Neutrophil (primary cell): ENCODE data around the gene NDUFAF4.
"Not testable (repeated sequence)": the region's sequence is repeated elsewhere in the genome, so short reads cannot be mapped to it uniquely, and the experiment has no call there.

Experiments
- H3K27ac ChIP-seq: fragments of 200-600 bp; sonication (generic); 2 replicates; pipeline ENCODE4 v1.5.1; 2016; ENCODE audit warnings: mild to moderate bottlenecking, moderate library complexity
- H3K27me3 ChIP-seq: fragments of 200-600 bp; sonication (generic); 2 replicates; pipeline ENCODE4 v1.6.0; 2016; ENCODE audit warnings: mild to moderate bottlenecking
- H3K36me3 ChIP-seq: fragments of 200-600 bp; sonication (generic); 2 replicates; pipeline ENCODE4 v1.5.1; 2017
- H3K4me1 ChIP-seq, 2 experiments: fragments of 200-600 bp in 1 of 2; sonication (generic) in 1 of 2; 1 replicate in 1 of 2; 2 replicates in 1 of 2; pipeline versions ENCODE4 v1.5.1 to v1.6.1; 2013 to 2016; ENCODE audit warnings: low read depth in 1 of 2, low read length in 1 of 2, mild to moderate bottlenecking in 1 of 2, moderate library complexity in 1 of 2; ENCODE audit not compliant: control insufficient read depth in 1 of 2, insufficient read depth in 1 of 2
- H3K4me3 ChIP-seq, 2 experiments: fragments of 200-600 bp in 1 of 2; sonication (generic) in 1 of 2; 1 replicate in 1 of 2; 2 replicates in 1 of 2; pipeline ENCODE4 v1.5.1; 2013 to 2016; ENCODE audit warnings: low read depth in 1 of 2, low read length in 1 of 2, mild to moderate bottlenecking in 1 of 2, moderate library complexity in 1 of 2
- H3K9me3 ChIP-seq: fragments of 200-600 bp; sonication (generic); 2 replicates; pipeline ENCODE4 v1.5.1; 2016
- TF ChIP-seq, protein P1 (sequence below): fragments of 200-600 bp; sonication (generic); IDR thresholded peaks from 2 replicates; pipeline ENCODE4 v1.5.1; 2016; ENCODE audit warnings: antibody characterized with exemption

The NDUFAF4 gene

DNA sequence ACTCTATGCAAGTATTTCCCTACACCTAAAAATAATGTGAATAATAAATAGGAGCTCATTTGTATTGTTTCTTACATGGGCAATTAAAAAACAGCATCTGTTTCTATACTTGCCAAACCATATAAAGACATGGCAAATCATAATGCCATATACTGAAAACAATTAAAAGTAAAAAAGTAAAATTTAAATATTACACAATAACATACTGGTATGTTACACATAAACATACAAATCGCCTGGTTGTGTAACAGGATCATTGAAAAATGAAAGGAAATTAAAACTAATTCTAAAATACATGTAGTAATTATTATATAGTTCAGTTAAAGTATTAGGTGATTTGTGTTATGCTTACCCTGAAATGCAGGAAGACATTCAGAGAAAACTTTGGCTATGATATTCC, 11.2 kb downstream of the NDUFAF4 start:
- H3K4me1 ChIP-seq: no peaks in the 10 kb centered on the region

DNA sequence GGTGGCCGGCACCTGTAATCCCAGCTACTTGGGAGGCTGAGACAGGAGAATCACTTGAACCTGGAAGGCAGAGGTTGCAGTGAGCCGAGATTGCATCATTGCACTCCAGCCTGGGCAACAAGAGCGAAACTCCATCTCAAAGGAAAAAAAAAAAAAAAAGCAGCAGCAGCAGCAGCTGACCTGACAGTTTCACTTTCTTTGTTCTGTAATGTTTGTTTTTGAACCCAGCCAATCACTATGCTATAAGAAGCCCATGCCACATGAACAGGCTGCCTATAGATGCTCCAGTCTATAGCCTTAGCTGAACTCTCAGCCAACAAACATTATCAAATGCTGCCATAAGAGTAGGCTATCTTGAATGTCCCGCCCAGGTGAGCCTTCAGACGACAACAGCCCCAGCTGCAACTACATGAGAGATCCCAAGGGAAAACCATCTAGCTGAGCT, 12.5 kb downstream of the NDUFAF4 start:
- H3K9me3 ChIP-seq, H3K4me3 ChIP-seq: not testable (repeated sequence)

More for the DNA sequence above, 11.2 kb downstream of the NDUFAF4 start:
- Histone ChIP-seq H3K27ac (no peak overlapping the region), H3K9me3 (no peaks in the 10 kb centered on the region), H3K27me3 (peaks cover 32% of the 10 kb centered on the region), H3K36me3 (no peaks in the 10 kb centered on the region), H3K4me3 (no peak overlapping the region)
- TF ChIP-seq, protein P1, sequence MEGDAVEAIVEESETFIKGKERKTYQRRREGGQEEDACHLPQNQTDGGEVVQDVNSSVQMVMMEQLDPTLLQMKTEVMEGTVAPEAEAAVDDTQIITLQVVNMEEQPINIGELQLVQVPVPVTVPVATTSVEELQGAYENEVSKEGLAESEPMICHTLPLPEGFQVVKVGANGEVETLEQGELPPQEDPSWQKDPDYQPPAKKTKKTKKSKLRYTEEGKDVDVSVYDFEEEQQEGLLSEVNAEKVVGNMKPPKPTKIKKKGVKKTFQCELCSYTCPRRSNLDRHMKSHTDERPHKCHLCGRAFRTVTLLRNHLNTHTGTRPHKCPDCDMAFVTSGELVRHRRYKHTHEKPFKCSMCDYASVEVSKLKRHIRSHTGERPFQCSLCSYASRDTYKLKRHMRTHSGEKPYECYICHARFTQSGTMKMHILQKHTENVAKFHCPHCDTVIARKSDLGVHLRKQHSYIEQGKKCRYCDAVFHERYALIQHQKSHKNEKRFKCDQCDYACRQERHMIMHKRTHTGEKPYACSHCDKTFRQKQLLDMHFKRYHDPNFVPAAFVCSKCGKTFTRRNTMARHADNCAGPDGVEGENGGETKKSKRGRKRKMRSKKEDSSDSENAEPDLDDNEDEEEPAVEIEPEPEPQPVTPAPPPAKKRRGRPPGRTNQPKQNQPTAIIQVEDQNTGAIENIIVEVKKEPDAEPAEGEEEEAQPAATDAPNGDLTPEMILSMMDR: no peak

DNA sequence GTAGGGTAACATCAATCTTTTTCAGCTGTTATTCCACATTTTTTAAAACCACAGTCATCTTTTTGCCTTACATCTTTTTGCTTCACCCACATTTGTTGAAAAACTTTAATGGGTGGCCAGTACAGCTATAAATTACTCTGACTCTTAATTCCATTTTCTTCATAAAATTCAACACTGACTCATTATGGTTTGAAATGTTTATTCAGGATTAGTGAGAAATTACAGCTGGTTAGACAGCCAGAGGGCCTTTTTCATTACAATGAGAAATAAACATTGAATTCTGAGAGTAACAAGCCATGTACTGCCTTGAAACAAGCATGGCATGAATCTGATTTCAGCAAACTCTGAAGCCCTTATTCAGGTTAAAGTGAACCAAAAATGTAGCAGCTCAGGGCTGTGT, 19.5 kb downstream of the NDUFAF4 start:
- Histone ChIP-seq H3K27me3 (peaks cover 15% of the 10 kb centered on the region), H3K4me3 (no peak overlapping the region), H3K4me1 (no peaks in the 10 kb centered on the region), H3K36me3 (no peaks in the 10 kb centered on the region), H3K27ac (no peak overlapping the region), H3K9me3 (no peaks in the 10 kb centered on the region)
- TF ChIP-seq, protein P1: no peak

More for the DNA sequence above, 12.5 kb downstream of the NDUFAF4 start:
- not testable (repeated sequence) for H3K27ac ChIP-seq, H3K36me3 ChIP-seq, H3K4me1 ChIP-seq
- peaks cover 36% of the 10 kb centered on the region for H3K27me3 ChIP-seq

DNA sequence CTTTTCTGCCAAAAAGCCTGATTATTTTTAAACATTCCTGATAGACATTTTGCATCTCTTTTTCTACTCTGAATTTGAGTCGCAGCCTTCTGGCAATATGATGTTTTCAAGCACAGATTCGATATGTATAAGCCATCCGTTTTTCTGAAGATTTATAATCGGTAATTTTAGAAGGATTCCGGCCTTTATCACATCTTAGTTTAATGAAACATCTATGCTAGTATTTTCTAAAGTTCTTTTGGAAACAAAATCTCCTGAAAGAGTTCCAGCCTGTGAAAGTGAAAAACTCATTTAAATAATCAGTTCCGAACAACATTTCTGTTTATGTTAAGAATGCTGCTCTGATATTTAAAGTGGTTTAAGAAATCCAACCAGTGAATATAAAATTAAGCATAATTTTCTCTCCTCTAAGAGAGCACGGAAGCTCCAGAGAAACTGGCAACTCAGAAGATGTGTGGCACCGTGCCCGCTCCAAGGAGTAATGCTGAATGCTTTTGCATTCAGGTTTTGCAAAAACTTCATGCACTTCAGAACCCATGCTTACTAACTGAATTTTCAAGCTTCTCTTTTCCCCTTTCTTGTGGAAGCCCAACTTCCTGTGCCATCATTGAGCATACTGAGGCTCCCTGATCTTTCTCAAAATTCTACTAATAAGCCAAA, 20.7 kb downstream of the NDUFAF4 start:
- no peaks in the 10 kb centered on the region for H3K9me3 ChIP-seq
- H3K36me3 ChIP-seq: no peaks in the 10 kb centered on the region
- no peaks in the 10 kb centered on the region for H3K4me1 ChIP-seq
- H3K4me3 ChIP-seq: no peak overlapping the region
- peaks cover 5% of the 10 kb centered on the region for H3K27me3 ChIP-seq
- no peak overlapping the region for H3K27ac ChIP-seq
- TF ChIP-seq, protein P1: no peak

DNA sequence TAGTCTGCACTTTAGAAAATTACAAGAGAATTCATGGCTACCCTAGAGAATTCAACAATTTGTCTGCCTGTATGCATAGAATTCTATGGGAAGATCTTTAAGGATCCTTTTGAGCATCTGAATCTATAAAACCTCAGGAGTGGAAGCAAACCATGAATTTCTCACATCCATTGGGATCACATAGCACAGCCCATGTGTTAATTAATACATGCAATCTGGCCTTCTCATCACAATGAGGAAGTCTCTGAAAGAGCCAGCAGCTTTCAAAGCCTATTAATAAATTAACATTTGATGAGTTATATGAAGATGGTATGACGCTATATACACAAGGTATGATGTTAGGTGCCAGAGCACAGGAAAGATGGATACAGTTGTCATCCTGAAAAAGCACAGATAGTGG, 24.7 kb downstream of the NDUFAF4 start:
- Histone ChIP-seq H3K4me3 (no peak overlapping the region), H3K9me3 (no peaks in the 10 kb centered on the region), H3K27me3 (no peaks in the 10 kb centered on the region), H3K36me3 (no peaks in the 10 kb centered on the region), H3K27ac (no peak overlapping the region), H3K4me1 (no peaks in the 10 kb centered on the region)
- TF ChIP-seq, protein P1: no peak

DNA sequence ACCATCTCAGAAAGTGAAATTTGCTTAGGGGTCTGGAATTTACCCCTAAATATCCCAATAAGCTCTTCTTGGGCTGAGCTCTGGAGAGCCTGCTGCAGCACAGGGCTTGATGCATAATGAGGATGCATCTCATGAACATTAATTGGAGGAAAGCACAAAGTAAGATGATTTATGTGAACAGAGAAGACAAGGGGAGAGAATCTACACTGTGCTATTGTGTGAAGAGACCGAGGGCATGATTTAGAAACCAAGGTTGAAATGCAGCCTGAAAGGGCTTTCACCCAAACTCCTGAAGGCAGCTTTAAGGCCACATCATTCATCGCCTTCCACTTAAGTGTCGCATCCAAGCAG, 32.7 kb downstream of the NDUFAF4 start:
- no peak overlapping the region for H3K27ac ChIP-seq
- no peaks in the 10 kb centered on the region for H3K4me1 ChIP-seq
- no peaks in the 10 kb centered on the region for H3K36me3 ChIP-seq
- peaks cover 13% of the 10 kb centered on the region for H3K27me3 ChIP-seq
- H3K4me3 ChIP-seq: no peak overlapping the region
- TF ChIP-seq, protein P1: no peak
- no peaks in the 10 kb centered on the region for H3K9me3 ChIP-seq
